ENCODE data around the gene ADCY10. TPM values are rescaled to one million over a fixed set of nuclear protein-coding genes. Genes with fewer than 3 reads are reported as not detected.

Gene ADCY10
- total RNA-seq, 1 experiment from 2014 or later = 0.46 TPM

DNA sequence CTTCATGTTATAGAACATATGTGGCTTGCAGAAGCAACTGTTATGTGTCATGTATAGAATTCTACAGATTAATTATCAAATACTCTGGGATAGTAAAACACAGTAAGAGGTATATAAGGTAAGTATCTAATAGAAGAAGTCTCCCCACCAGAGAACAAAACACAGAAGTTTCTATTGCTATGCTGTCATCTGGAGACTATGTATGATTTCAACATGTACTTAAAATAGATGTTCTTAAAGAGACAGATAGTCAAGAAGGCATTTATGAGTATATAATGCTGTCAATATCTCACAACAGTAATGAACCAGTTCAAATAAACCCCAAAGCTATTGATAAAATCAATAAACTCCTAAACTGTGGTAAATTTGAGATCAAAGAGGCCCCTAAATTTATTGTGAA, 8.1 kb upstream of the ADCY10 start:
- peaks cover 8% of the 10 kb centered on the region; the same call in 1 of the 2 replicates for H3K79me2 ChIP-seq (ENCODE audit: low read depth)
- peaks cover 3% of the 10 kb centered on the region; the same call in 1 of the 2 replicates for H3K36me3 ChIP-seq (ENCODE audit: low read depth)
- BruUV-seq (replicated peaks) = no TSS peak
- intact Hi-C loops (cut with micrococcal nuclease; ENCODE audit: unreplicated experiment) = no loop called here
- no peak overlapping the region; the same call in 1 of the 2 replicates for H3K4me3 ChIP-seq
- ChIA-PET CTCF (interaction anchor here (0.6 kb wide), 3 partner anchors 14 to 76 kb away, joined by 4 to 6 read pairs (median 4); no protein-coding TSS in a partner anchor), POLR2A (ENCODE audit: unreplicated experiment) (no interaction called here)
- DNase-seq = no peak
- H3K27ac ChIP-seq = peak overlapping the region; percentile 69
- H3K4me2 ChIP-seq = peak overlapping the region; percentile 27
- TF ChIP-seq, protein P1, sequence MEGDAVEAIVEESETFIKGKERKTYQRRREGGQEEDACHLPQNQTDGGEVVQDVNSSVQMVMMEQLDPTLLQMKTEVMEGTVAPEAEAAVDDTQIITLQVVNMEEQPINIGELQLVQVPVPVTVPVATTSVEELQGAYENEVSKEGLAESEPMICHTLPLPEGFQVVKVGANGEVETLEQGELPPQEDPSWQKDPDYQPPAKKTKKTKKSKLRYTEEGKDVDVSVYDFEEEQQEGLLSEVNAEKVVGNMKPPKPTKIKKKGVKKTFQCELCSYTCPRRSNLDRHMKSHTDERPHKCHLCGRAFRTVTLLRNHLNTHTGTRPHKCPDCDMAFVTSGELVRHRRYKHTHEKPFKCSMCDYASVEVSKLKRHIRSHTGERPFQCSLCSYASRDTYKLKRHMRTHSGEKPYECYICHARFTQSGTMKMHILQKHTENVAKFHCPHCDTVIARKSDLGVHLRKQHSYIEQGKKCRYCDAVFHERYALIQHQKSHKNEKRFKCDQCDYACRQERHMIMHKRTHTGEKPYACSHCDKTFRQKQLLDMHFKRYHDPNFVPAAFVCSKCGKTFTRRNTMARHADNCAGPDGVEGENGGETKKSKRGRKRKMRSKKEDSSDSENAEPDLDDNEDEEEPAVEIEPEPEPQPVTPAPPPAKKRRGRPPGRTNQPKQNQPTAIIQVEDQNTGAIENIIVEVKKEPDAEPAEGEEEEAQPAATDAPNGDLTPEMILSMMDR (conservative IDR thresholded peaks at IDR 0.05) = no peak
- TF ChIP-seq EZH2 (IDR thresholded peaks at IDR 0.05; ENCODE audit: low read depth) = no peak
- H3K9me2 ChIP-seq (ENCODE audit: insufficient read depth) = no peaks in the 10 kb centered on the region
- no peak overlapping the region for H2AFZ ChIP-seq
- H3K9me3 ChIP-seq (ENCODE audit: insufficient read depth, low read depth) = no peaks in the 10 kb centered on the region
- H3F3A ChIP-seq (ENCODE audit: insufficient read depth, low read depth) = peaks cover 26% of the 10 kb centered on the region
- no peaks in the 10 kb centered on the region for H4K20me1 ChIP-seq (ENCODE audit: insufficient read depth)
- peaks cover 32% of the 10 kb centered on the region for H3K4me1 ChIP-seq (replicated peaks; ENCODE audit: insufficient read depth)
- no peaks in the 10 kb centered on the region for H3K27me3 ChIP-seq (ENCODE audit: insufficient read depth, low read depth)

DNA sequence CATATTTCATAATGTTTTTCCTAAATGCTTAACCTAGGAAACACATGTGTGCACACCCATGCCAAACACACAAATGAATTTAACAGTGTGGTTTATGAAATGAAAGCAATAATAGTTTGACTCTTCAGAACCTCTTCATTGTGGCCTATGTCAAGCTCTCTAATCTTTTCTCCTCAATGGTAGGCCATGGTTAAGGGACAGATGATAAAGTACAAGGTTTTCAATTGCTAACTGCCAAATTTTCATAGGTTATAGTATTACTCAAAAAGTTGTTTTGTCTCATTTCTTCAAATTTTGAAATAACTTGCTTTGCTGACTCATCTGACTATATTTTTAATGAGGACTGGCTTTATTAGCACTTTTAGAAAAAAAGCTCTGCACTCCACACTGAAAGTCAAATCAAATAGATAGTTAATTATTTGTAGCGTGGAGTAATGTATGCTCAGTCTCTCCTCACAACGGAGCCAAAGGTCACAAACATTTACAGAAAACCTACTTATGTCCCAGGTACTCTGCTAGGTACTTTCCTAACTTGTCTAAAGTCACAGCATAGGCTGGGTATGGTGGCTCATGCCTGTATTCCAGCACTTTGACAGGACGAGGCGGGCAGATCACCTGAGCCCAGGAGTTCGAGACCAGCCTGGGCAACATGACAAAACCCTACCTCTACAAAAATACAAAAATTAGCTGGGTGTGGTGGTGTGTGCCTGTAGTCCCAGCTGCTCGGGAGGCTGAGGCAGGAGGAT, 3.0 kb upstream of the ADCY10 start:
- Histone ChIP-seq H3K36me3 (ENCODE audit: low read depth) (peaks cover 4% of the 10 kb centered on the region; the same call in 1 of the 2 replicates), H3F3A (ENCODE audit: insufficient read depth, low read depth) (peaks cover 2% of the 10 kb centered on the region; the same call in 1 of the 2 replicates), H2AFZ (no peak overlapping the region), H3K79me2 (ENCODE audit: low read depth) (no peaks in the 10 kb centered on the region), H3K4me3 (no peak overlapping the region), H3K27me3 (ENCODE audit: insufficient read depth, low read depth) (no peaks in the 10 kb centered on the region), H3K4me1 (replicated peaks; ENCODE audit: insufficient read depth) (peaks cover 6% of the 10 kb centered on the region), H3K9me2 (ENCODE audit: insufficient read depth) (no peaks in the 10 kb centered on the region), H3K4me2 (no peak overlapping the region), H3K9me3 (ENCODE audit: insufficient read depth, low read depth) (no peaks in the 10 kb centered on the region), H3K27ac (no peak overlapping the region), H4K20me1 (ENCODE audit: insufficient read depth) (no peaks in the 10 kb centered on the region)
- CTCF ChIA-PET = no interaction called here
- POLR2A ChIA-PET (ENCODE audit: unreplicated experiment) = no interaction called here
- intact Hi-C loops (cut with micrococcal nuclease; ENCODE audit: unreplicated experiment) = no loop called here
- no TSS peak for BruUV-seq (replicated peaks)
- TF ChIP-seq, protein P1 (conservative IDR thresholded peaks at IDR 0.05) = no peak
- TF ChIP-seq EZH2 (IDR thresholded peaks at IDR 0.05; ENCODE audit: low read depth) = no peak
- DNase-seq = no peak

DNA sequence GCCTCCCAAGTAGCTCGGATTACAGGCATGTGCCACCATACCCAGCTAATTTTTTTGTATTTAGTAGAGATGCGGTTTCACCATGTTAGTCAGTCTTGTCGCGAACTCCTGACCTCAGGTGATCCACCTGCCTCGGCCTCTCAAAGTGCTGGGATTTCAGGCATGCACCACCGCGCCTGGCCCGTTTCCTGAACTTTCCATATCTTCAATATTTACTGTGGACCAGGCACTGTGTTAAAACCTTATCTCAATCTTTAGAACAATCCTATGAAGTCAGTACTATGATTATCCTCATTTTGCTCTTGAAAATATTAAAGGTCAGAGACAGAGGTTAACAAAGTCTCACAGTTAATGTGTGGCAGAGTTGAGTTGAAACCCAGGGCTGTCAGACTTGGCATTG, 1.6 kb upstream of the ADCY10 start:
- ChIA-PET POLR2A (ENCODE audit: unreplicated experiment) (no interaction called here), CTCF (no interaction called here)
- Histone ChIP-seq H3K9me3 (ENCODE audit: insufficient read depth, low read depth) (no peaks in the 10 kb centered on the region), H3K4me2 (no peak overlapping the region), H4K20me1 (ENCODE audit: insufficient read depth) (no peaks in the 10 kb centered on the region), H3K27ac (no peak overlapping the region), H3K27me3 (ENCODE audit: insufficient read depth, low read depth) (no peaks in the 10 kb centered on the region), H3K4me1 (replicated peaks; ENCODE audit: insufficient read depth) (no peaks in the 10 kb centered on the region), H2AFZ (no peak overlapping the region; the same call in 1 of the 2 replicates), H3K36me3 (ENCODE audit: low read depth) (peaks cover 4% of the 10 kb centered on the region; the same call in 1 of the 2 replicates), H3K9me2 (ENCODE audit: insufficient read depth) (no peaks in the 10 kb centered on the region), H3K4me3 (no peak overlapping the region), H3K79me2 (ENCODE audit: low read depth) (no peaks in the 10 kb centered on the region), H3F3A (ENCODE audit: insufficient read depth, low read depth) (no peaks in the 10 kb centered on the region)
- TF ChIP-seq, protein P1 (conservative IDR thresholded peaks at IDR 0.05) = no peak
- TF ChIP-seq EZH2 (IDR thresholded peaks at IDR 0.05; ENCODE audit: low read depth) = no peak
- DNase-seq = no peak
- BruUV-seq (replicated peaks) = no TSS peak
- intact Hi-C loops (cut with micrococcal nuclease; ENCODE audit: unreplicated experiment) = no loop called here
